Activated T-cell treated with anti-CD3 and anti-CD28 coated beads for 24 hours (primary cell): ENCODE results near the gene IGDCC3.

Source experiments
- DNase-seq: peaks from one replicate; pipeline ENCODE4 v3.0.0-alpha.2; 2020; ENCODE audit warnings: low read depth

Gene IGDCC3

GRCh38 chr15:65339920-65340319 is 37.9 kb downstream of the IGDCC3 start:
- DNase-seq, result no peak

DNA sequence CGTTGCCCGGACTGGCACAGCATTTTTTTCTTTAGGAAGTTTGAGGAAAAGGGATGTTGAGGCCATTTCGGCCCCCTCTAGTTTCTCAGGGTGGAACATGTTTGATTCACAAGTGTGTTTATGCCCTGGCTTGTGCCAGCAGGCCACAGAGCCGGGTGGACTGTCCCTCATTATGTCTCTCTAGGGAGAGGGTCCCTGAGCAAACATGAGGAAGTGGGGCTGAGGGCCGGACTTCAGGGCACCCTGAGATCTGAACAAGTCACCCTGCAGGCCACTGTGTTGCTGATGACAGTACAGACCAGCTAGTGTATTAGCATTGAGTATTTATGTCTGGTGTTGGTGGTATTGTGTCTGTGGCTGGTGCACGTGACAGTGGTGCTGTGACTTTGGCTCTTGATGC is 38.4 kb downstream of the IGDCC3 start:
- DNase-seq, result no peak

GRCh38 chr15:65338823-65339222 is 39.0 kb downstream of the IGDCC3 start:
- DNase-seq, result no peak

DNA sequence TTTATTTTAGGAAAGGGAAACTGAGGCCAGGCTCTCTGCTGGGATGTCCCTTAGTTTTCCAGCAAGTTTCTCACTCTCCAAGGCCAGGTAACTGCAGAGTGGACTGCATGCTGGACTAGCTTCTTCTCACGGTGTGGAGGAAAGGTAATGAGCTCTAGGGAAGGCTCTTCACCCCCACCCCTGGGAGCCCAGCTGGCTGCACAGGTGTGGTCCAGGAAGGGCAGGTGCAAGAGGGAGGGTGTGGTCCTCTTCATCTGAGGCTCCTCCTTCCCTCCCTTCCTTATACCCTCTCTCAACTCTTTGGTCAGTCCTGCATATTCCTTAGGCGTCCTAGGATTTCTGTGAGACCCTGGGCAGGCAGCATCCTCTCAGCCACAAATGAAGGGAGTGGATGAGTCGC is 39.4 kb downstream of the IGDCC3 start:
- DNase-seq, result no peak

GRCh38 chr15:65337436-65338070 is 40.2 kb downstream of the IGDCC3 start:
- DNase-seq, result no peak

DNA sequence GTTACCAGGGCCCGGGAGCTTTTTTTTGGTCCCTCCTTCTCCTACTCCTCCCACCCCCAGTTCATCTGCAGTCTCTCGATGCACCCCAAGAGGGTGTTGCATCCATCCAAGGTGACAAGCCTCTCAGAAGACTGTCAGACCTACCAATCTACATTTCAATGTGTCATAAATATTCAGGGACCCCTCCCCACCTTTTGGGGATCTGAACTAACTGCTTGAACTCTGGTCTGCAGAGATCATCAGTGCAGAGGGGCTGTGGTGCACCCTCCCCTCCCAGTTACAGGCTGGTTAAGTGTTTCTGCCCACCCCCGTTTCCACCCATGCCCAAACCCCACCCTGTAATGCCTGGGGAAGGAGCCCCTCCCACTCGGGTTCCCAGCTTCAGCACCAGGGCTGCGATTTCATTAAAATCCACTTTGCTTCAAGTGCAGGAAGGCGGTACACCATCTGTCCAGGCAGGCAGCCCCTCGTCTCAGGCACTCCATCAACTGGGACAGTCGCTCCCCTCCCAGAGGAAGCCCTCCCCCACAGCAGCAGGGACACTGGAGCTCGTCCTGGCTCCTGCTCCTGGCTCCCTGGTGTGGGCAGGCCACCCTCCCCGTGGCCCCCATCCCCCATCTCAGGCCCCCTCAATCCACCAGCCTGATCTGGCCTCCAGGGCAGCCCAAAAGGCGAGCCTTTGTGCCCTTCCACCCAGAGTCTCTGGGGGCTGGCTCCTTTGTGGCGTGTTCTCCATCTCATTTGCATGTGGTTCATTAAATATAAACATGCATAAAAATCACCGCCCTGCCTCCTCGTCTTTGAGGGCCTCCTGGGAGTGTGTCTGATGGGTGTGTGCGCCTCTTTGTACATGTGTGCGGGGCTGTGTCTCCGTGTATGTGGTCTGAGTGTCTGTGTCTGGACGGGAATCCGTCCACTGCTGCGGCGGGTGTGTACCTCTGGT is 41.0 kb downstream of the IGDCC3 start:
- DNase-seq, result no peak

DNA sequence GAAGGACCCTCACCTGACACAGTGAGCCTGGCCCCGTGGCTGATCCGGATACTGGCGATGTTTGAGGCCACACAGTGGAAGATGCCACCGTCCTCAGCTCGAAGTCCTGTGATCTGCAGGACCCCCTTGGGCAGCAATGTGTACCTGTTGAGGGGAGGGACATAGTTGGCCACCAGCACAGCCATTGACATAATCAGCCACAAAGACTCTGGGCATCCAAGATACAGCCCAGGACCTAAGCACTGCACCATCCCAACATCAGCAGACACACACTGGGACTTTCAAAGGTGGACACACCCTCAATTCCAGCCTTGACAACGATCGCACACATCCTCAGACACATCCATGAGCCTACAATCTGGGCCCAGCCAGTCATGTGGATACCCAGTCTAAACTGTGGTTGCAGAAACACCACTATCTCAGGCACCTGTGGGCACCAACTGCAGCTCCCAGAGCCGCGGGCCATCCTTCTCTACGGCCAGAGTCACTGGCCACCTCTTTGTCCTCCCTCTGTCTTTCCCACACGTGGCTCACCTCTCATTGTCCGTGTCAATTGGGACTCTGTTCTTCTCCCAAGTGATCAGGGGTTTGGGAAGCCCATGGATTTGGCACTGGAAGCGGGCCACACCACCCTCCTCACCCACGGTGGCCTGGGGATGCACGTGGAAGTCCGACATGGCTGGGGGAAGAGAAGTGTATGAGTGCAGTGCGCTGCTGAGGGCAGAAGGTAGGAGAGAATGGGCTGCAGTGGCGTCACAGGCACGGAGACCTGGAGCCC is 42.3 kb downstream of the IGDCC3 start:
- no peak for DNase-seq

DNA sequence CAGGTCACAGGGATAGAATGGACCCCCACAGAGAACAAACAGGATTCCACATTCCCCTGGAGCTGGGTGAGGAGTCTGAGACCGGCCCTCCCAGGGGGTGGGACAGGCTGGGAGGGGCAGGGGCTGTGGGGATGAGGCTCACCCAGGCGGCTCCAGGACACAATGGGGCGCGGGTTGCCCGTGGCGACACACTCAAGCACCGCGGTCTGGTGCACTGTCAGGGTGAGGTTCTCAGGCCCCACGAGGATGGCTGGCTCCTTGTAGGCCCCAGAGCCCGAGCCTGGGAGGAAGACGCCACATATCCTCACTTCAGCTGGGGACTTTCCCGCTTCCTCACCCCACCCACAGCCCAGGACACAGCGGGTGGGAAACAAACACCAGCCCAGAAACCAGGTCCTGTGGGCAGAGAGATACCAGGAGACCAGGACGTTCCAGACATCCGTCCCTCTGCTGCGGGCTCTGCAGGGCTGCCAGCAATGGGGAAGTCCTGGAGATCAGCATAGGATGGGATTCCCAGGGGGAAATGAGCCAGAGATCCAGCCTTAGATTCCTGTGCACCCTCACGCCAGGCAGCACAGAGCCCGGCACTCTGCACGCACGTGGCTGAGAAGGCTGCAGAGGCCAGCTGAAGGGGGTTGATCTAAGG is 43.1 kb downstream of the IGDCC3 start:
- DNase-seq, result no peak

DNA sequence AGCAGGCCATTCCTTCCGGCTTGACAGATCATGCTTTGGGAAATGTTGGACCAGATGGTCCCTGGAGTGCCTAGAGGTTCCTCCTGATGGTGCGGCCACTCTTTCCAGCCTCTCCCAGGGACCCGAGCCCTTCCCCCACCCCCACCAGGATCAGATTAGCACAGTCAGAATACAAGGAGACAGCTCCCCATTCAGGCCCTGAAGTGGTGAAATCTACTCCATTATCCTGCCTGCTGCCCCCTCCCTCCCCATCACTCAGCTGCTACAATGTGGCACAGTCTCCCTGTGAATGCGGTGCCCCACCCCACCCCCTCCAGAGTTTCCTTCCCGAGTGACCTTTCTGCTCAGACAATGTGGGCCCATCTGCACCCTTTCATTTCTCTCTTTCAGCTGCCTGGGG is 43.9 kb downstream of the IGDCC3 start:
- no peak for DNase-seq

- DNase-seq, result no peak
These were observed 44.5 kb downstream of the IGDCC3 start for GRCh38 chr15:65333148-65333820.

- no peak for DNase-seq
These were observed 45.2 kb downstream of the IGDCC3 start for GRCh38 chr15:65332391-65333147.

DNA sequence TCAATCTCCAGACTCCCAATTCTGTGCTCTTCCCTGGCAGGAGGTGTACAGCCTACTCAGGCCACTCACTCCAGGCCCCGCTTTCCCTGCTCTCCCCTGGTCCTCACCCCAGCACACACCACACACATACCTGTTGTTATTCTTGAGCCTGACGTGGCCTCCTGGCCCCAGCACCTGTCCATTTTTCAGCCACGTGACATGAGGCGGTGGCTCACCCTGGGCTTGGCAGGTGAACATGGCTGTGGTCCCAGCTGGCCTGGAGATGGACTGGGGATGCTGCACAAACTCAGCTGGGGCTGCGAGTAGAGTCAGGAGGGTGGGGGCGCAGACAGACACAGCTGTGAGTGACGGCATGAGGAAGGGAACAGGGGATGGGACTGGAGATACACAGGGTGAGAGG is 46.0 kb downstream of the IGDCC3 start:
- DNase-seq, result no peak

DNA sequence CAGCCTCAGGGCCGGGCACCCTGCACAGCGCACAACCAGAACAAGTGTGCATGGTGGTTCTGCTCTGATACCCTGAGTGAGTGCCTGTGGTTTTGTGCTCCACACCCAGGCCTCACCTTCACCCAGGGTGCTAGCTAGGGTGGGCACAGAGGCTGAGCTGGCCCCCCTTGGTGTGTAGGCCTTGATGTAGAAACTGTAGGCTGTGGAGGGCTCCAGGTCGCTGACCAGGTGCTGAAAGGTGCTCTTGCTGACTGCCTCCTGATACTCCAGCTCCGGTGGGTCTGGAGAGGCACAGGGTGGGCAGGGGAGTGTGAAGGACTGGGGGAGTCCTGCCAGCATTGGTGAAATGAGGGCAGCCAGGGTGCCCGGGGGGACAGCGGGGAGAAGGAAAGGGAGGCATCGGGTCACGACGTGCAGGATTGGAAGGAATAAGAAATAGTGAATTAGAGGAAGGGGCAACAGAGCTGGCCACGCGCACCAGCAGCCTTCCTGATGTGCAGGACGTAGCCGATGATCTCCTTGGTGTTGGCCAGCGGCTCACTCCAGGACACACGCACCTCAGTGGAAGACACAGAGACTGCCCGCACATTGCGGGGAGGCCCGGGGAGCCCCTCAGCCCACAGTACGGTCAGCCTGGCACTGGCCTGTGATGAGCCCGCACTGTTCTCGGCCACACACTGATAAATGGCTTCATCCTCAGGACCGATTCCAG is 46.7 kb downstream of the IGDCC3 start:
- no peak for DNase-seq

GRCh38 chr15:65329984-65330735 is 47.6 kb downstream of the IGDCC3 start:
- no peak for DNase-seq

DNA sequence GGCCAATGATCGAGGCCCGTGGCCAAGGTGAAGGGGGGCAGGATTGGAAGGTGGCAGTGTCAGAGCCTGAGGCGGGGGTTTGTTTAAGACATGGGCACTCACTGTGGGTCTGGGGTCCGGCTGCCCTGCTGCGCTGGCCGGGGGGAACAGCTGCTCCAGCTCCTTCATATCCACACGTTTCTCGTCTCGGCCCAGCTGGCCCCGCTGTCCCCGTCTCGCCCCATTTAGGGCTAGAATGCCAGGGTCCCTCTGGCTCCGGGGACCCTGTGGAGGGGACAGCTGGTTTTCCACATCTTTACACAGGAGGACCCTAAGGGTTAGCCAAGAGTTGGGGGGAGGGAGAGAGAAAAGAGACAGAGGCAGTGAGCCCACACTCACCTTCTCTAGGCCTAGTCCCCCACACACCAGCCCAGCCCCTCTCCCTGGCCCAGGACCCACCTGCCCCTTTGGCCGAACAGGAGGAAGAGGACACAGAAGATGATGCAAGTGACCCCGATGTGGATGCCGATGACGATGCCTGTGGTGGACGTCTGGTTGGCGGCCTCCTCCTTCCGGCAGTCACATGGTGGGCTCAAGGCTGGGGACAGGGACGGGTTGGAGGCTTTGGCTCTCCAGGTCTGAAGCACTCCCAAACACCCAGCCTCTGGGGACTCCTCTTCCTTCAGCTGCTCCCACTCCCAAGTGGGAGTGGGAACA is 48.4 kb downstream of the IGDCC3 start:
- no peak for DNase-seq

DNA sequence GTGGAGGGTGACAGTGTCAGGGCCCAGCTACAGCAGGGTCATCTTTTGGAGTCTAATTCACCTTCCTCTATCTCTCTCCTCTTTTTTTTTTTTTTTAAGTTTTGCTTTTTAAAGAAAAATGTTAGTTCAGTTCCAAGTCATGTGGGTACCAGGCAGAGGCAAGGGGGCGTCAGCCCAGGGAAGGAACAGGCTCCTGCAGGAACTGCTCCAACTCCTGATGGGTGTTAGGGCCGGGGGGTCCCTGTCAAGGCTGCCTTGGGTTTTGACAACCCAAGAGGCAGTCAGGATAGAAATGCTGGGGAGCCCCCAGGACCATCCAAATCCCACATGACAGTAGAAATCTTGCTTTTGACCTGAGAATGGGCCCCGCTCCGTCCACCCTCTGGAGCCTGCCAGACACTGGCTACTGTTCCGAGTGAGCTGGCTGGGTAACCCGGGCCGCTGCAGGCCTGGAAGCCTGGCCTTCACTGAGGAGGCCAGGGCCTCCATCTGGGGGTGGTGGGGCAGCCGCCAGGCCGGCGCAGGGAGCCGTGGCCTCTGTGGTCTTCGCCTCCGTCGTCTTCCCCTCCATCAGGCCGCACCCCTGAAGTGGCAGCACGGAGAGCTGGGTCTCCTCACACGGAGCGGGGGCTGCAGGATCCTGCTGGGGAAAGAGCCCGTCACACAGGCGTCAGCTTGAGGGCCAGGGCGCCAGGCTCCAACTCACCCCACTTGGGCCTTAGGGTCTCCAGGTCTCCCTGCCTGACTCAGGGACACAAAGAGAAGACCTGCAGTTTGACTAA is 49.1 kb downstream of the IGDCC3 start:
- no peak for DNase-seq

- DNase-seq, result no peak
These were observed 50.0 kb downstream of the IGDCC3 start for GRCh38 chr15:65327651-65328393.
